ENCODE results near the gene FUNDC2. TPM values are rescaled to one million over a fixed set of nuclear protein-coding genes. Genes with fewer than 3 reads are reported as not detected.

FUNDC2 gene
- total RNA-seq, 1 experiment from 2014 or later = 40.6 TPM

- no peak for DNase-seq (ENCODE audit: low read depth)
Measured at GRCh38 chrX:155023907-155024833, 2.5 kb upstream of the FUNDC2 start.

- no peak for DNase-seq (ENCODE audit: low read depth)
Measured at GRCh38 chrX:155026420-155026726, 271 bp upstream of the FUNDC2 start.

GRCh38 chrX:155027509-155028066, 944 bp downstream of the FUNDC2 start:
- DNase-seq (ENCODE audit: low read depth) = peak; percentile 58

GRCh38 chrX:155028129-155028528, 1.5 kb downstream of the FUNDC2 start:
- DNase-seq (ENCODE audit: low read depth) = no peak

- DNase-seq (ENCODE audit: low read depth) = peak; percentile 12
Measured at GRCh38 chrX:155028877-155029291, 2.2 kb downstream of the FUNDC2 start.

GRCh38 chrX:155031657-155032056, 5.0 kb downstream of the FUNDC2 start:
- no peak for DNase-seq (ENCODE audit: low read depth)

- no peak for DNase-seq (ENCODE audit: low read depth)
Measured at GRCh38 chrX:155035688-155036087, 9.0 kb downstream of the FUNDC2 start.

- no peak for DNase-seq (ENCODE audit: low read depth)
Measured at GRCh38 chrX:155046129-155046810, 19.6 kb downstream of the FUNDC2 start.

- no peak for DNase-seq (ENCODE audit: low read depth)
Measured at GRCh38 chrX:155046811-155047528, 20.3 kb downstream of the FUNDC2 start.

GRCh38 chrX:155048977-155049619, 22.5 kb downstream of the FUNDC2 start:
- DNase-seq (ENCODE audit: low read depth) = peak; percentile 36

- no peak for DNase-seq (ENCODE audit: low read depth)
Measured at GRCh38 chrX:155052738-155053498, 26.3 kb downstream of the FUNDC2 start.

GRCh38 chrX:155053656-155054055, 27.0 kb downstream of the FUNDC2 start:
- DNase-seq (ENCODE audit: low read depth) = no peak

GRCh38 chrX:155054255-155054654, 27.6 kb downstream of the FUNDC2 start:
- DNase-seq (ENCODE audit: low read depth) = no peak

GRCh38 chrX:155055494-155055893, 28.9 kb downstream of the FUNDC2 start:
- DNase-seq (ENCODE audit: low read depth) = no peak

- DNase-seq (ENCODE audit: low read depth) = no peak
Measured at GRCh38 chrX:155056471-155056870, 29.8 kb downstream of the FUNDC2 start.

- DNase-seq (ENCODE audit: low read depth) = peak; percentile 60
Measured at GRCh38 chrX:155056877-155057792, 30.5 kb downstream of the FUNDC2 start.

- DNase-seq (ENCODE audit: low read depth) = no peak
Measured at GRCh38 chrX:155061760-155062159, 35.1 kb downstream of the FUNDC2 start.

- peak; percentile 52 for DNase-seq (ENCODE audit: low read depth)
Measured at GRCh38 chrX:155065035-155065734, 38.5 kb downstream of the FUNDC2 start.

- peak; percentile 81 for DNase-seq (ENCODE audit: low read depth)
Measured at GRCh38 chrX:155068165-155068564, 41.5 kb downstream of the FUNDC2 start.
